DND-41 (cell line): ENCODE data around the gene PSMC4.

ENCODE experiments used
- EZH2 ChIP-seq: IDR thresholded peaks from 3 replicates; pipeline ENCODE4 v1.6.1; 2012; ENCODE audit warnings: borderline replicate concordance, low read depth, mild to moderate bottlenecking, moderate library complexity, low read length, inconsistent platforms; ENCODE audit not compliant: severe bottlenecking
- TF ChIP-seq, protein P1 (sequence below): IDR thresholded peaks from 2 replicates; pipeline ENCODE4 v1.5.1; 2012; ENCODE audit warnings: borderline replicate concordance, low read length, moderate library complexity, mild to moderate bottlenecking; ENCODE audit not compliant: poor library complexity, severe bottlenecking; ENCODE audit errors: extremely low read depth

DNA sequence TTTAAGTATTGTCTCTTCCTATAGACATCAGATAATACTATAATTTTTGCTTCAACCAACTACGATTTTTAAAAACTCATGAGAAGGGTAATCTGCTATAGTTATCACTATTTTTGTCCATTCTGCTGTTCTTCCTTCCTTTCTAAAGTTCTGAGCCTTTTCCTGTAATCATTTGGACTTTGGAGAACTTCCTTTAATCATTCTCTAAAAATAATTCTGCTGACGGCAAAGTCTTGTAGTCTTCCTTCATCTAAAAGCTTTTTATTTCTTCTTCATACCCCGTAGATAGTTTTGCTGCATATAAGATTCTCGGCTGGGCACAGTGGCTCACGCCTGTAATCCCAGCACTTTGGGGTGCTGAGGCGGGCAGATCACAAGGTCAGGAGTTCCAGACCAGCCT lies 31.4 kb upstream of the PSMC4 start:
- TF ChIP-seq, protein P1, sequence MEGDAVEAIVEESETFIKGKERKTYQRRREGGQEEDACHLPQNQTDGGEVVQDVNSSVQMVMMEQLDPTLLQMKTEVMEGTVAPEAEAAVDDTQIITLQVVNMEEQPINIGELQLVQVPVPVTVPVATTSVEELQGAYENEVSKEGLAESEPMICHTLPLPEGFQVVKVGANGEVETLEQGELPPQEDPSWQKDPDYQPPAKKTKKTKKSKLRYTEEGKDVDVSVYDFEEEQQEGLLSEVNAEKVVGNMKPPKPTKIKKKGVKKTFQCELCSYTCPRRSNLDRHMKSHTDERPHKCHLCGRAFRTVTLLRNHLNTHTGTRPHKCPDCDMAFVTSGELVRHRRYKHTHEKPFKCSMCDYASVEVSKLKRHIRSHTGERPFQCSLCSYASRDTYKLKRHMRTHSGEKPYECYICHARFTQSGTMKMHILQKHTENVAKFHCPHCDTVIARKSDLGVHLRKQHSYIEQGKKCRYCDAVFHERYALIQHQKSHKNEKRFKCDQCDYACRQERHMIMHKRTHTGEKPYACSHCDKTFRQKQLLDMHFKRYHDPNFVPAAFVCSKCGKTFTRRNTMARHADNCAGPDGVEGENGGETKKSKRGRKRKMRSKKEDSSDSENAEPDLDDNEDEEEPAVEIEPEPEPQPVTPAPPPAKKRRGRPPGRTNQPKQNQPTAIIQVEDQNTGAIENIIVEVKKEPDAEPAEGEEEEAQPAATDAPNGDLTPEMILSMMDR = no peak
- no peak for TF ChIP-seq EZH2
